Astrocyte (in vitro differentiated cells and primary cell): ENCODE results near the gene ELF1.

Source experiments
- EZH2 ChIP-seq: IDR thresholded peaks from 2 replicates; pipeline ENCODE4 v1.6.1; 2012; ENCODE audit warnings: mild to moderate bottlenecking, low read length, inconsistent platforms; ENCODE audit not compliant: insufficient read depth
- TF ChIP-seq, protein P1 (sequence below): IDR thresholded peaks from 2 replicates; pipeline ENCODE4 v1.5.1; 2011; ENCODE audit warnings: low read depth, mild to moderate bottlenecking, inconsistent platforms, low read length, moderate library complexity; ENCODE audit not compliant: insufficient read depth

DNA sequence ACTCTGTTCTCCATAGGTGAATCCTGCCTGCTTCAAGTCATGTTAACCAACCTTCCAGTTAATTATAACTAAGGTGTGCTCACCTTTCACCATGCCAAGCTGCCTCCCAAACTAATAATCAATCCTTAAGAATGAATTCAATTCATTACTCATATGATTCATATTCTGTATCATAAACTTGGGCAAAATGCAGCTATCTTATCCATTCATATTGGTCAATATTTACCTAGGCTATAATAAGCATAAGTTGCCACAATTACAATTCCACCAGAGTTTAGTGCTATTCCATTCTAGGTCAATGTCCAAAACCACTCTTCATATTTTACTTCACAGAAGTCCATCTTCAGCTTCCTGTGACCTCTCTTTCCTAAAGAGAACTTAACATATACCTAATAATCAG is 13.4 kb downstream of the ELF1 start:
- TF ChIP-seq, protein P1, sequence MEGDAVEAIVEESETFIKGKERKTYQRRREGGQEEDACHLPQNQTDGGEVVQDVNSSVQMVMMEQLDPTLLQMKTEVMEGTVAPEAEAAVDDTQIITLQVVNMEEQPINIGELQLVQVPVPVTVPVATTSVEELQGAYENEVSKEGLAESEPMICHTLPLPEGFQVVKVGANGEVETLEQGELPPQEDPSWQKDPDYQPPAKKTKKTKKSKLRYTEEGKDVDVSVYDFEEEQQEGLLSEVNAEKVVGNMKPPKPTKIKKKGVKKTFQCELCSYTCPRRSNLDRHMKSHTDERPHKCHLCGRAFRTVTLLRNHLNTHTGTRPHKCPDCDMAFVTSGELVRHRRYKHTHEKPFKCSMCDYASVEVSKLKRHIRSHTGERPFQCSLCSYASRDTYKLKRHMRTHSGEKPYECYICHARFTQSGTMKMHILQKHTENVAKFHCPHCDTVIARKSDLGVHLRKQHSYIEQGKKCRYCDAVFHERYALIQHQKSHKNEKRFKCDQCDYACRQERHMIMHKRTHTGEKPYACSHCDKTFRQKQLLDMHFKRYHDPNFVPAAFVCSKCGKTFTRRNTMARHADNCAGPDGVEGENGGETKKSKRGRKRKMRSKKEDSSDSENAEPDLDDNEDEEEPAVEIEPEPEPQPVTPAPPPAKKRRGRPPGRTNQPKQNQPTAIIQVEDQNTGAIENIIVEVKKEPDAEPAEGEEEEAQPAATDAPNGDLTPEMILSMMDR, result no peak
- TF ChIP-seq EZH2, result no peak
